HG02588 (cell line): ENCODE measurements around the gene MRPS10.
"Not testable (repeated sequence)": the region's sequence is repeated elsewhere in the genome, so short reads cannot be mapped to it uniquely, and the experiment has no call there.

Experiments used
- ATAC-seq: cut with Tn5 transposase; IDR thresholded peaks from one replicate; pipeline ENCODE4 v1.9.1; 2021; ENCODE audit warnings: mild to moderate bottlenecking, moderate library complexity; ENCODE audit not compliant: unreplicated experiment

Gene MRPS10

GRCh38 chr6:42179261-42179944 lies 38.3 kb downstream of the MRPS10 start:
- no peak for ATAC-seq

- ATAC-seq: no peak
These were observed 39.9 kb downstream of the MRPS10 start for GRCh38 chr6:42177514-42178364.

GRCh38 chr6:42176981-42177380 lies 40.7 kb downstream of the MRPS10 start:
- ATAC-seq: no peak

- ATAC-seq: no peak
These were observed 41.8 kb downstream of the MRPS10 start for GRCh38 chr6:42175860-42176259.

GRCh38 chr6:42173101-42173500 lies 44.6 kb downstream of the MRPS10 start, which contains the start of gene GUCA1A:
Gene GUCA1A (plus strand): TSS chr6:42173364. CDS start chr6:42173614, 250 bp downstream.
- ATAC-seq: no peak

GRCh38 chr6:42171813-42172581 lies 45.7 kb downstream of the MRPS10 start:
- no peak for ATAC-seq

GRCh38 chr6:42169780-42170179 lies 47.9 kb downstream of the MRPS10 start:
- not testable (repeated sequence) for ATAC-seq

- no peak for ATAC-seq
These were observed 49.0 kb downstream of the MRPS10 start for GRCh38 chr6:42168650-42169049.

GRCh38 chr6:42166444-42167141 lies 51.1 kb downstream of the MRPS10 start:
- ATAC-seq: no peak

GRCh38 chr6:42165016-42165415 lies 52.6 kb downstream of the MRPS10 start:
- no peak for ATAC-seq

- ATAC-seq: no peak
These were observed 53.7 kb downstream of the MRPS10 start for GRCh38 chr6:42163981-42164380.

- ATAC-seq: no peak
These were observed 54.8 kb downstream of the MRPS10 start for GRCh38 chr6:42162812-42163211.

GRCh38 chr6:42162384-42162783 lies 55.3 kb downstream of the MRPS10 start:
- ATAC-seq: no peak

GRCh38 chr6:42159431-42160024 lies 58.1 kb downstream of the MRPS10 start:
- ATAC-seq: no peak

- ATAC-seq: no peak
These were observed 59.0 kb downstream of the MRPS10 start for GRCh38 chr6:42158631-42159030.

- no peak for ATAC-seq
These were observed 59.6 kb downstream of the MRPS10 start for GRCh38 chr6:42158011-42158410.
